Stimulated activated CD4-positive, alpha-beta T cell treated with anti-CD3 and anti-CD28 coated beads, Interleukin-4, amount 100 ng/mL, for 24 hours (primary cell): ENCODE measurements around the gene MAD2L1.
"Not testable (repeated sequence)": the region's sequence is repeated elsewhere in the genome, so short reads cannot be mapped to it uniquely, and the experiment has no call there.

Experiments
- DNase-seq: peaks from one replicate; pipeline ENCODE4 v3.0.0-alpha.2; 2020

Gene MAD2L1

GRCh38 chr4:120066517-120067340 is at the start of gene MAD2L1:
MAD2L1 (minus strand) TSS chr4:120066848; CDS start chr4:120066734, 114 bp downstream.
- DNase-seq, result peak; percentile 99

GRCh38 chr4:120111745-120112144 is 45.1 kb upstream of the MAD2L1 start:
- DNase-seq, result no peak

DNA sequence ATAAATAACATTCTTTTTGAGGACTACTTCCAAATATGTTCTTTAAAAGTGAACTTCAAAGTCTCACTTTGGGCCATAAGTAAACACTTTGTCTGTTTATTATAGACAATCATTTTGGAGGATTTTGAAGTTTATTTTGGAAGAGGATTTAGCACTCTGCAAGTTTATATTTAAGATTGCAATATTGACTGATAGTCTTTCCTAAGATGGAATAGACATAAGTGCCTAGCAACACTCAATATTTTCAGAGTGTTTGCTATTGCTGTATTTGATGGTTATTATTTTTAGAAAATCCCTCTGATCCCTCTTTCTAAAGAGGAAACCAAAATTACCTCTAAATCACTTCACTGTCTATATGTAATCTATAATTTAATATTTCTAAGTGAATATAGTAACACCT is 42.8 kb upstream of the MAD2L1 start:
- DNase-seq, result no peak

DNA sequence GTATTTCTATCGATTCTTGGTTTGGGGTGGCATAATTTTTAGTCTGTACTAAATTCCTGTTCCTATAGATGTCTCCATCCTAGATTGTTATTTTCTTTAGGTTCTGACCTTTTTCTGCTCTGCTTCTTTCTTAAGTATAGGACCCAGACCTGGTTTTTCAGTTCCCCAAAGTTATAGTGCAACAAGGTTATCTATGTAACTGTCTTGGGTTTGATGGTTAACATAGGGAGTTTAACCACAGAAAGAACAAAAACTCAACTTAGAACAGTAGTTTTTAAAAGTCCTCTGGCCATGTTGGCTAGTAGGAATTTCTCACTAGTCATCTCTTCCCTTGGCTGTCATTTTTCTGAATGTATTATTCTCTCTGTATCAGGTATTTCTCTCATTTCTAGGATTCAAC is 38.8 kb upstream of the MAD2L1 start:
- no peak for DNase-seq

DNA sequence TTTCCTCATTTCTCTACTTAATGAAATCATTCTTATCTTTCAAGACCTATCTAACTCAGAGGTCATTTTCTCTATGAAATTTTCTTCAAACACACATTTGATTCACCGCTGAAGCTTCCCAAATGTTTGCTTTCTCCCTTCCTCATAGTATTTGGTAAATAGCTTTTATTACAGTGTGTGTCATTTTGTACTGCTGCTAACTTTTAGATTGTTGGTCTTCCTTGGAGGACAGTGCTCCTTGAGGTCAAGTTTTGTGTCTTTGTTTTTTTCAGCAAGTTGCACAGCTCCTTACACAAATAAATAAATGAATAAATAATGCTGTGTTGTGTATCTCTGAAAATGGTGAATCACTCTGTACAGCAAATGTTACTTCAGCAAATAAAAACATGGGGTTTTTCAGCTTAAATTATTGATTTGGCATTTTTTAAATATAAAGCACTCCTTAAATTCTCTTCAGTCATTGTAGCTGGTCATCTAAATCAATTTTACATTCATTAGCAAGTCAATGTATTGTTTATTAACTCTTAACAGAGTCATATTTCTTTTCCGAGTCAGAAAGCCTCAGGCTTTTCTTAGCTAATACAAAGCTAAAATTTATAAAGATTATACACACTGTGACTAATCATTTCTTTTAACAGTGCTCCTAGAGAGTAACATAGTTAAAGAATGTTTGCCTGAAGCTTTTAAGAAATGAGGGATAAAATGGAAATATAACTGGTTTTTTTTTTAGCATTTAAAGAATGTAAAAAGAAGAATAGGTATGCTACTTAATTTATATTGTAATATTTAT is 30.1 kb upstream of the MAD2L1 start:
- DNase-seq, result no peak

- DNase-seq, result no peak
These were observed 21.9 kb upstream of the MAD2L1 start for GRCh38 chr4:120088507-120088906.

DNA sequence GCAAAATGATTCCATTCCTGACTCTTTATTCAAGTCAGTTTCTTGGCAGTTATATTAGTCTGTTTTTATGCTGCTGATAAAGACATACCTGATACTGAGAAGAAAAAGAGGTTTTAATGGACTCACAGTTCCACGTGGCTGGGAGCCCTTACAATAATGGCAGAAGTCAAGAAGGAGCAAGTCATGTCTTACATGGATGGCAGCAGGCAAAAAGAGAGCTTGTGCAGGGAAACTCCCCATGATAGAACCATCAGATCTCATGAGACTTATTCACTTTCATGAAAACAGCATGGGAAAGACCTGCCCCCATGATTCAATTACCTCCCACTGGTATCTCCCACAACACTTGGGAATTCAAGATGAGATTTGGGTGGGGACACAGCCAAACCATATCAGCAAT is 21.4 kb upstream of the MAD2L1 start:
- not testable (repeated sequence) for DNase-seq

DNA sequence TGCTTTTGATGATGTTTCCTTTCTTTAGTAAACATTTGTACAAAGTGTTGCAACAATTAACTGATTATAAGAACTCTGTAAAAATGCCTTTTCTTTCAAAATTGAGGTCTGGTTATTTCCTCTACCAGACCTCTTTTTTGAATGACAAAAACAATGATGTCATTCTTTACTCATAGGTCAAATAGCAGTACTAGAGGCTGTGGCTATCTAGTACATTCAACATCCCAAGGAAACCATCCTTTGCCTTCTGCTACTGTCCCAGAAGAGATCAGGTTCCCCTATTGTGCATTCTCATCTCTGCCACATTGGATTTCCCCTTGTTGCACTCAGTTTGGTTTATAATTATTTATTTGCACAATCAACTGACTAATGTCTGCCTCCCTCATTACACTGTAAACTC is 19.1 kb upstream of the MAD2L1 start:
- no peak for DNase-seq

DNA sequence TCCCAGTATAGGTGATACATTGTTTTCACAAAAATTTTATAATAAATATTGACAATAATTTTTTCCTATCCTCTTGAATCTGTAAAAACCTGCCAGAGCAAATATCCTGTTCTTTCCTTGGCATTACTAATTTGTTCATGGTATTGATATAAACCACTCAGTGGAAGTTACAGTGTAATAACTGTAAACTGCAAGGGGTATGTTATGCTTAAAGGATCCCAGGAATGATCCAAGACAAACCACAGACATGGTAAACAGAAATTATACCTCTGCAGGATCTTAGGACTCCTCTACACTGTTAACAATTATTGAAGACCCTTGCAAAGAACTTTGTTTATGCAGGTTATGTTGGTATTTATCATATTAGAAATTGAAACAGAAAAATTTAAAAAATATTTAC is 17.7 kb upstream of the MAD2L1 start:
- no peak for DNase-seq

GRCh38 chr4:120083152-120083551 is 16.5 kb upstream of the MAD2L1 start:
- no peak for DNase-seq

GRCh38 chr4:120082251-120082650 is 15.6 kb upstream of the MAD2L1 start:
- no peak for DNase-seq

- no peak for DNase-seq
These were observed 15.1 kb upstream of the MAD2L1 start for GRCh38 chr4:120081726-120082125.

- DNase-seq, result no peak
These were observed 13.9 kb upstream of the MAD2L1 start for GRCh38 chr4:120080533-120080932.

DNA sequence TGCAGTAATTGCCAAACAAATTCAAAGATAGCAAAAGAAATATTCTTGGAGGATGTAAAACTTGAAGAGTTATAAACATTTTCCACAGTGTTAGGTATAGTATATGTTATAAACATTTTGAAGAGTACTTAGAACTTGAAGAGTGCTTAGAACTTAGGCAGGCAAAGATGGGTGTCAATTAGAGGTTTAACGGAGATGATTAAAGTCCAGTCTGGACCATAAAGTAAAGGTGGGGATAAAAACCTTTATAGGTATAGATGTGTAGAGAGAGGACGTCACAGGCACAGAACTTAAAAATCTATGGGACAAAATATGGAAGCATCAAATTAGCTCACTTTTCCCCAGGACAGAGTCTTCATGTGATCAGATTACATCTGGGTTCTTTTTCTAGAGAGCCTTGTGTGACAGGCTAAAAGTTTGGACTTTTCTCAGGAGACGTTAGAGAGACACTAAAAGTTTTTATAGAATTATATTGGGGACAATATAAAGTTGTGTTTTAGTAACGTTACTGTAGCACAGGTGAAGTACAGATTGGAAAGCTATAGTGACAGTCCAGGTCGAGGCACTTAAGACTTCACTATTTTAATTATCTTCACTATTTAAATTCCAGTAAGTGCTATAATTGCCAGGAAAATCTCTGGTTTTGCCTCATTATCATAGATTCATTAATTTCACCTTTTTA is 13.3 kb upstream of the MAD2L1 start:
- no peak for DNase-seq

DNA sequence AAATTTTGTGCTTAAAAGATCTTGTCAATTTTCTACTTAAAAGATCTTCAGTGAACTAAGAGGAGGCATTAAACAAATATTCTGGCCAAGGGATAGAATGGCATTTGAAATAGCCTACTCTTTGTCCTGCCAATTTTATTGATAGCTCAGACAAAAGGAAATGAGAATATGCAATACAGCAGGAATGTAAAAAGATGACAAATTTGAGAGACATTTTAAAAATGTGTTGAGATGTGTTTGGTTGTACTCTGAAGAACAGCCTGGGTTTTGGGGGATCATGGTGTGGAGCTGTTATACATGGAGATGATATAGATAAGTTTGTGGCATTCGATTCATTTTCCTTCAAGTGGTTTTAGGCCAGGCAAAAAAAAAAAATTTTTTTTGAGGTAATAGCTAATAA is 11.6 kb upstream of the MAD2L1 start:
- no peak for DNase-seq

DNA sequence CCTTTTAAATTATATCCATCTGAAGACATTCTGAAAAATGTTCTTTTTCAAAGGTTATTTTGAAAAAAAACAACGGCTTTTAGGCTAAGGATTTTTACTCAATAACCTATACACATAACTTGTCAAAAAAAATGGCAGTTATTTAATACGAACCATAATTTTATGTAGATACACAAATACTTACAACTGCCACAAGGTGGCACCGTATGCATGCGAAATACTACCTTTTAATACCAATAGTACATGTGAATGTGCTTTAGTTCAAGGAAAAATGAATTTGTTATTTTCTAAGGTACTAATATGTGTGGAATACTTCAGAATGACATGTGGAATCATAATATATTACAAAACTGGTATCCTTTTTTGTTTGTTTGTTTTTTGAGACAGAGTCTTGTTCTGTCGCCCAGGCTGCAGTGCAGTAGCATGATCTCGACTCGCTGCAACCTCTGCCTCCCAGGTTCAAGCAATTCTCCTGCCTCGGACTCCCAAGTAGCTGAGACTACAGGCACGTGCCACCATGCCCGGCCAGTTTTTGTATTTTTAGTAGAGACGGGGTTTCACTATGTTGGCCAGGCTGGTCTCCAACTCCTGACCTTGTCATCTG is 4.6 kb upstream of the MAD2L1 start:
- DNase-seq, result peak; percentile 45

GRCh38 chr4:120070196-120070595 is 3.5 kb upstream of the MAD2L1 start:
- no peak for DNase-seq

DNA sequence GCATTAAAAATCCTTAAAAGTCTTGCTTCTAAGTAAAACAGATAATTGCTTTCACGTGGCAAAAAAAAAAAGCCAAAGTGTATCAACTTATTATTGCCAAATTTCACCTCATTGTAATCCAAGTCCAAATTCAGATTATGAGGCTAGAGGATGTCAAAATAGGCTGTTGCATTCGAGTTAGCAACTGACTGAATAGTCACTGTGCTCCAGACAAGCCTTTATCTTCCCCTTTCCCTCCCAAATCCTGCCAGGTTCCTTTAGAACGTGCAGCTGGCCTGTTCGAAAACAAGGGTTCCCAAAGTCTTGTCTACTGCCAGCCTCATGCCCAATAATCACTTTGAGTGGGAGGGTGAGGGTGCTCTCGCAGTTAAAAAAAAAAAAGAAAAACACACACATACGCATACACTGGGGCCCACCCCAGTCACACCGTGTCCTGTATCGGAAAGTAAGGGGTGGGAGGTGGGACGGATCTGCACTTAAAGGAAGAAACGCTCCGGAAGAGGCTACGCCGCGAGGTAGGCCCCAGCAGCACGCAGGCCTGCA is 603 bp downstream of the MAD2L1 start:
- DNase-seq, result no peak

GRCh38 chr4:120064887-120065286 is 1.8 kb downstream of the MAD2L1 start:
- no peak for DNase-seq

GRCh38 chr4:120063711-120064110 is 2.9 kb downstream of the MAD2L1 start:
- DNase-seq, result not testable (repeated sequence)

GRCh38 chr4:120062663-120063195 is 3.9 kb downstream of the MAD2L1 start:
- DNase-seq, result no peak

- no peak for DNase-seq
These were observed 7.6 kb downstream of the MAD2L1 start for GRCh38 chr4:120059036-120059435.

- DNase-seq, result no peak
These were observed 9.2 kb downstream of the MAD2L1 start for GRCh38 chr4:120057416-120057815.
